Measurements from ENCODE around the gene NAA25.
"Not testable (repeated sequence)": the region's sequence is repeated elsewhere in the genome, so short reads cannot be mapped to it uniquely, and the experiment has no call there.

NAA25 gene

GRCh38 chr12:112007945-112008344 is 100.6 kb downstream of the NAA25 start:
- DNase-seq: no peak

- DNase-seq: no peak
Observed at GRCh38 chr12:112005419-112006395, 102.9 kb downstream of the NAA25 start.

GRCh38 chr12:112004041-112004440 is 104.5 kb downstream of the NAA25 start:
- no peak for DNase-seq

- DNase-seq: peak; percentile 14
Observed at GRCh38 chr12:112001576-112001975, 107.0 kb downstream of the NAA25 start.

- no peak for DNase-seq
Observed at GRCh38 chr12:112000820-112001219, 107.8 kb downstream of the NAA25 start.

GRCh38 chr12:111999129-111999528 is 109.5 kb downstream of the NAA25 start:
- not testable (repeated sequence) for DNase-seq

- no peak for DNase-seq
Observed at GRCh38 chr12:111998015-111998414, 110.6 kb downstream of the NAA25 start.

GRCh38 chr12:111997300-111997699 is 111.3 kb downstream of the NAA25 start:
- no peak for DNase-seq

- DNase-seq: no peak
Observed at GRCh38 chr12:111995782-111996480, 112.7 kb downstream of the NAA25 start.

- DNase-seq: peak; percentile 74
Observed at GRCh38 chr12:111994211-111995111, 114.1 kb downstream of the NAA25 start.

GRCh38 chr12:111993292-111994150 is 115.1 kb downstream of the NAA25 start:
- DNase-seq: peak; percentile 74

GRCh38 chr12:111992464-111992863 is 116.1 kb downstream of the NAA25 start:
- DNase-seq: peak; percentile 35

GRCh38 chr12:111991946-111992345 is 116.6 kb downstream of the NAA25 start:
- DNase-seq: peak; percentile 30

GRCh38 chr12:111991535-111991934 is 117.0 kb downstream of the NAA25 start:
- DNase-seq: peak; percentile 36

GRCh38 chr12:111984820-111985219 is 123.8 kb downstream of the NAA25 start:
- no peak for DNase-seq

- DNase-seq: no peak
Observed at GRCh38 chr12:111981987-111982386, 126.6 kb downstream of the NAA25 start.

GRCh38 chr12:111980598-111980997 is 128.0 kb downstream of the NAA25 start:
- no peak for DNase-seq

- DNase-seq: no peak
Observed at GRCh38 chr12:111978545-111978944, 130.0 kb downstream of the NAA25 start.

- DNase-seq: no peak
Observed at GRCh38 chr12:111976860-111977259, 131.7 kb downstream of the NAA25 start.
